ENCODE results near the gene SLC25A23. TPM values are rescaled to one million over a fixed set of nuclear protein-coding genes. Genes with fewer than 3 reads are reported as not detected.

Gene SLC25A23
- total RNA-seq, 1 experiment from 2014 or later, result 73.5 TPM

DNA sequence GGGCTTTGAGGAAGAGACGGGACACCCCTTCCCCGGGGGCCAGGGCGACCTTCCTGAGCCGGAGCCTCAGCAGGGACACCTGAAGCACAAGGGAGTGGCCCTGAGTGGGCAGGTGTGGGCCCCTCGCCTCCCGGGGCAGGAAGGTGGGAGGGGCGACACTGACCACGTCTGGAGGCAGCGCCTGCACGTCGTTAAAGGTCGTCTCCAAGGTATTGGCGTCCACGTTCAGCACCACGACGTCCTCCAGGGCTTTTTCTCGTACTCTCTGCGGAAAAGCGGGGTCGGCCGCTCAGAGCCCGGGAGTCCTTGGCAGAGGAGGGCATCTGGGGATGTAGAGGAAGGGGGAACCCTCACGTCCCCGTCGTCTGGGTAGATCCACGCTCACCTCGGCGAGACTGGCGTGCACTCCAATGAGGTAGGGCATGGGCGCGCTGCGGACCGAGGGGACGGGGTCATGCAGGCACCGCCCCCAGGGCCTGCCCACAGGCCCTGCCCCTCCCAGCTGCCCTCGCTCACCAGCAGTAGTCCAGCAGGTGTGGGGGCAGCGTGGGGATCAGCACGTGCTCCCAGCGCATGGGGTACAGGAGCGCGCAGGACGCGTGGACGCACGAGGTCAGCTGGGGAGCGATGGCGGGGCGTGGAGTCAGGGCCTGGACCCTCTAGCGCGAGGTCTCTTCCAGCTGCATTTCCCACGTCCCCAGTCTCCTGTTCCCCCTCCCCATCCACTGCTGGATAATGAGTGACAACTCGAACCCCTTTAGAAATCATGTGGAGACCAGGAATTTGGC lies 15.9 kb upstream of the SLC25A23 start:
- TF ChIP-seq, protein P1, sequence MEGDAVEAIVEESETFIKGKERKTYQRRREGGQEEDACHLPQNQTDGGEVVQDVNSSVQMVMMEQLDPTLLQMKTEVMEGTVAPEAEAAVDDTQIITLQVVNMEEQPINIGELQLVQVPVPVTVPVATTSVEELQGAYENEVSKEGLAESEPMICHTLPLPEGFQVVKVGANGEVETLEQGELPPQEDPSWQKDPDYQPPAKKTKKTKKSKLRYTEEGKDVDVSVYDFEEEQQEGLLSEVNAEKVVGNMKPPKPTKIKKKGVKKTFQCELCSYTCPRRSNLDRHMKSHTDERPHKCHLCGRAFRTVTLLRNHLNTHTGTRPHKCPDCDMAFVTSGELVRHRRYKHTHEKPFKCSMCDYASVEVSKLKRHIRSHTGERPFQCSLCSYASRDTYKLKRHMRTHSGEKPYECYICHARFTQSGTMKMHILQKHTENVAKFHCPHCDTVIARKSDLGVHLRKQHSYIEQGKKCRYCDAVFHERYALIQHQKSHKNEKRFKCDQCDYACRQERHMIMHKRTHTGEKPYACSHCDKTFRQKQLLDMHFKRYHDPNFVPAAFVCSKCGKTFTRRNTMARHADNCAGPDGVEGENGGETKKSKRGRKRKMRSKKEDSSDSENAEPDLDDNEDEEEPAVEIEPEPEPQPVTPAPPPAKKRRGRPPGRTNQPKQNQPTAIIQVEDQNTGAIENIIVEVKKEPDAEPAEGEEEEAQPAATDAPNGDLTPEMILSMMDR (IDR thresholded peaks at IDR 0.05; ENCODE audit: insufficient read depth in 1 of 2, low read depth in 1 of 2, low read length in 1 of 2, severe bottlenecking in 1 of 2, unreplicated experiment in 1 of 2), result no peak
- Mint-ChIP-seq H3K4me1 (ENCODE audit: low read depth, unreplicated experiment) (peaks cover 9% of the 10 kb centered on the region), H3K36me3 (ENCODE audit: insufficient read depth, unreplicated experiment) (peaks cover 24% of the 10 kb centered on the region), H3K27ac (ENCODE audit: unreplicated experiment) (peak overlapping the region; percentile 91), H3K27me3 (ENCODE audit: insufficient read depth, unreplicated experiment) (no peaks in the 10 kb centered on the region), H3K4me3 (ENCODE audit: unreplicated experiment) (peak overlapping the region; percentile 84), H3K9me3 (ENCODE audit: unreplicated experiment) (no peaks in the 10 kb centered on the region)
- BruUV-seq (replicated peaks), result TSS peak; percentile 65
- H3K4me1 ChIP-seq, result peaks cover 19% of the 10 kb centered on the region
- intact Hi-C loops (cut with micrococcal nuclease; ENCODE audit: unreplicated experiment), result loop anchor here (1.0 kb wide), 3 partner anchors 11 to 102 kb away; partner anchors contain the start of gene CRB3
- no peaks in the 10 kb centered on the region for H3K27me3 ChIP-seq (replicated peaks; ENCODE audit: control insufficient read depth, insufficient read depth, low read length)
- no peaks in the 10 kb centered on the region for H3K9me3 ChIP-seq
- ChIA-PET CTCF (interaction anchor here (0.7 to 1.8 kb wide), 6 partner anchors 11 to 388 kb away, joined by 3 to 15 read pairs (median 4); partner anchors contain the start of genes ALKBH7, CRB3 and KHSRP), POLR2A (interaction anchor here (0.9 to 1.7 kb wide), 7 partner anchors 8 to 275 kb away, joined by 3 to 12 read pairs (median 6); partner anchors contain the start of genes ALKBH7, CRB3, KHSRP and TNFSF9)
- peak; percentile 73 to 79 for DNase-seq
- H3K4me3 ChIP-seq (ENCODE audit: low read depth, low read length), result peak overlapping the region; percentile 47
- no peaks in the 10 kb centered on the region for H3K36me3 ChIP-seq (ENCODE audit: control insufficient read depth, insufficient read depth, low read length)

DNA sequence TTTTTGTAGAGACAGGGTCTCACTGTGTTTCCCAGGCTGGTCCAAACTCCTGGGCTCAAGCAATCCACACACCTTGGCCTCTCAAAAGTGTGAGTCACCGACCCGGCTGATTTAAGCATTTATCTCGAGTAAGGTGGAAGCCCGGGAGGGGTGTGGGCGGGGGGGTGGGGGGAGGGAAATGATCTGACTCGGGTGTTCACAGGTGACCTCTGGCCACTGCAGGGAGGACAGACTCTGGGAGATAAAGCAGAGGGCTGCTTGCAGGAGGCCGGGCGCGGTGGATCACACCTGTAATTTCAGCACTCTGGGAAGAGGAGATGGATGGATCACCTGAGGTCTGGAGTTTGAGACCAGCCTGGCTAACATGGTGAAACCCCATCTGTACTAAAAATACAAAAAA lies 14.1 kb upstream of the SLC25A23 start:
- Histone ChIP-seq H3K27me3 (replicated peaks; ENCODE audit: control insufficient read depth, insufficient read depth, low read length) (no peaks in the 10 kb centered on the region), H3K9me3 (no peaks in the 10 kb centered on the region), H3K36me3 (ENCODE audit: control insufficient read depth, insufficient read depth, low read length) (no peaks in the 10 kb centered on the region; the same call in 1 of the 2 replicates), H3K4me1 (peaks cover 19% of the 10 kb centered on the region), H3K4me3 (ENCODE audit: low read depth, low read length) (no peak overlapping the region)
- Mint-ChIP-seq H3K9me3 (ENCODE audit: unreplicated experiment) (no peaks in the 10 kb centered on the region), H3K36me3 (ENCODE audit: insufficient read depth, unreplicated experiment) (peaks cover 36% of the 10 kb centered on the region), H3K27ac (ENCODE audit: unreplicated experiment) (peak overlapping the region; percentile 72), H3K27me3 (ENCODE audit: insufficient read depth, unreplicated experiment) (no peaks in the 10 kb centered on the region), H3K4me1 (ENCODE audit: low read depth, unreplicated experiment) (peaks cover 9% of the 10 kb centered on the region), H3K4me3 (ENCODE audit: unreplicated experiment) (peak overlapping the region; percentile 84)
- ChIA-PET CTCF (no interaction called here), POLR2A (no interaction called here)
- TF ChIP-seq, protein P1 (IDR thresholded peaks at IDR 0.05; ENCODE audit: insufficient read depth in 1 of 2, low read depth in 1 of 2, low read length in 1 of 2, severe bottlenecking in 1 of 2, unreplicated experiment in 1 of 2), result no peak
- BruUV-seq (replicated peaks), result no TSS peak
- intact Hi-C loops (cut with micrococcal nuclease; ENCODE audit: unreplicated experiment), result no loop called here
- DNase-seq, result peak; percentile 52 to 80

DNA sequence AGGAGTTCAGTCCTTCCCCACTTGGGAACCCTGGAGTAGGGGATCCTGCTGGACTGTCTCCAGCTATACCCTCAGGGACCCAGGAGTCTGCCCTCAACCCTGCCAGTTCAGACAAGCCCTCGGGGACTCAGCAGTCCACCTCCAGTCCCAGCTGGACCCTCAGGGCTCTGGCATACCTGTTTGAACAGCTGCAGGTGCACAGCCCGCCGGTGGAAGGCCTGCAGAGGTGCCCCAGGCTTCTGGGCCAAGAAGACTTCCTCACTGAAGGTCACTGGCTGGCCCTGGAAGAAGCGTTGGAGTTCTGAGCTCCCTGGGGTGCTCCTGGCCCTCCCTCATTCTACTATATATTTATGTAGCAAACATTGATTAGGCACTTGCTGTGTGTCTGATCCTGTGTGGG lies 13.1 kb upstream of the SLC25A23 start:
- H3K27me3 Mint-ChIP-seq (ENCODE audit: insufficient read depth, unreplicated experiment), result no peaks in the 10 kb centered on the region
- POLR2A ChIA-PET, result interaction anchor here (0.8 kb wide), 1 partner anchor 8 kb away, joined by 9 read pairs; the partner anchor contains the start of gene CRB3
- H3K9me3 Mint-ChIP-seq (ENCODE audit: unreplicated experiment), result no peaks in the 10 kb centered on the region
- Histone ChIP-seq H3K27me3 (replicated peaks; ENCODE audit: control insufficient read depth, insufficient read depth, low read length) (no peaks in the 10 kb centered on the region), H3K4me3 (ENCODE audit: low read depth, low read length) (no peak overlapping the region), H3K4me1 (peaks cover 19% of the 10 kb centered on the region), H3K36me3 (ENCODE audit: control insufficient read depth, insufficient read depth, low read length) (no peaks in the 10 kb centered on the region; the same call in none of the 2 replicates), H3K9me3 (no peaks in the 10 kb centered on the region)
- CTCF ChIA-PET, result interaction anchor here (0.7 kb wide), 1 partner anchor 391 kb away, joined by 4 read pairs; no protein-coding TSS in a partner anchor
- no peak overlapping the region for H3K27ac Mint-ChIP-seq (ENCODE audit: unreplicated experiment)
- H3K36me3 Mint-ChIP-seq (ENCODE audit: insufficient read depth, unreplicated experiment), result peaks cover 45% of the 10 kb centered on the region
- peaks cover 9% of the 10 kb centered on the region for H3K4me1 Mint-ChIP-seq (ENCODE audit: low read depth, unreplicated experiment)
- no TSS peak for BruUV-seq (replicated peaks)
- no peak overlapping the region for H3K4me3 Mint-ChIP-seq (ENCODE audit: unreplicated experiment)
- intact Hi-C loops (cut with micrococcal nuclease; ENCODE audit: unreplicated experiment), result no loop called here
- TF ChIP-seq, protein P1 (IDR thresholded peaks at IDR 0.05; ENCODE audit: insufficient read depth in 1 of 2, low read depth in 1 of 2, low read length in 1 of 2, severe bottlenecking in 1 of 2, unreplicated experiment in 1 of 2), result no peak
- DNase-seq, result peak; percentile 30 to 64

Measured in Caco-2 (cell line).